Osteocyte (in vitro differentiated cells): Measurements from ENCODE around the gene EPHA6. TPM values are rescaled to one million over a fixed set of nuclear protein-coding genes. Genes with fewer than 3 reads are reported as not detected.
"Not testable (repeated sequence)": the region's sequence is repeated elsewhere in the genome, so short reads cannot be mapped to it uniquely, and the experiment has no call there.

Experiments
- DNase-seq: peaks from one replicate; pipeline ENCODE4 v3.0.0; 2021; ENCODE audit warnings: mixed read lengths; ENCODE audit not compliant: unreplicated experiment; ENCODE audit errors: extremely low spot score
- H3K27ac Mint-ChIP-seq: one replicate; pipeline ENCODE4 v1.8.0; 2021; ENCODE audit warnings: mild to moderate bottlenecking, mixed read lengths; ENCODE audit not compliant: unreplicated experiment
- H3K27me3 Mint-ChIP-seq: one replicate; pipeline ENCODE4 v1.8.0; 2021; ENCODE audit warnings: mixed read lengths; ENCODE audit not compliant: unreplicated experiment
- H3K36me3 Mint-ChIP-seq: one replicate; pipeline ENCODE4 v1.8.0; 2021; ENCODE audit warnings: mixed read lengths; ENCODE audit not compliant: unreplicated experiment
- H3K4me1 Mint-ChIP-seq: one replicate; pipeline ENCODE4 v1.8.0; 2021; ENCODE audit warnings: mixed read lengths; ENCODE audit not compliant: unreplicated experiment
- H3K4me3 Mint-ChIP-seq: one replicate; pipeline ENCODE4 v1.8.0; 2021; ENCODE audit warnings: mild to moderate bottlenecking, moderate library complexity, mixed read lengths; ENCODE audit not compliant: unreplicated experiment
- H3K9me3 Mint-ChIP-seq: one replicate; pipeline ENCODE4 v1.8.0; 2021; ENCODE audit warnings: mixed read lengths; ENCODE audit not compliant: unreplicated experiment
- total RNA-seq: library from RNA; stranded (reverse); gene quantifications from 2 replicates; pipeline ENCODE4 v1.2.1, GENCODE V29; 2021
- TF ChIP-seq, protein P1 (sequence below): fragments of 200-600 bp; sonication (generic); IDR thresholded peaks from 2 replicates; pipeline ENCODE4 v1.5.0; 2021; ENCODE audit warnings: antibody characterized with exemption, mild to moderate bottlenecking, moderate library complexity

EPHA6 gene
- total RNA-seq, 1 donor from 2014 or later: 0.51 TPM

DNA sequence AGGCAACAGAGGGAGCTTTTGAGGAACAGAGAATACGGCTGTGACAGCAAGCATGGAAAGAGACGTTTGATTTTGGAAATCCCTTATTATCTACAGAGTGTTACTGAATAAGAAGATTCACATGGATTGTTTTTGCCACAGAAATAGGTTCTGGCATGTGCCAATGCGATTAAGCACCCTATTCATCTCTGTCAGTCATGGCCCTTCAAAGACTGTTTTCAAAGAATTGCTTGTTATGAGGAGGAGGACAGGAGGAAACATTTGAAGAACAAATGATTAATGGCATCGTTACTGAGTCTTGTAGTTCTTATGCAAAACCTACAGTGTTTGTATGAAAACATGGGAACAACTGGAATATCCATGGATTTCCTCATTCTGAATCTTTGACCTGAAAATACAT, 86.2 kb downstream of the EPHA6 start:
- no peaks in the 10 kb centered on the region for H3K9me3 Mint-ChIP-seq
- H3K36me3 Mint-ChIP-seq: no peaks in the 10 kb centered on the region
- no peaks in the 10 kb centered on the region for H3K4me1 Mint-ChIP-seq
- DNase-seq: no peak
- H3K27ac Mint-ChIP-seq: no peak overlapping the region
- H3K27me3 Mint-ChIP-seq: peaks cover 2% of the 10 kb centered on the region
- TF ChIP-seq, protein P1, sequence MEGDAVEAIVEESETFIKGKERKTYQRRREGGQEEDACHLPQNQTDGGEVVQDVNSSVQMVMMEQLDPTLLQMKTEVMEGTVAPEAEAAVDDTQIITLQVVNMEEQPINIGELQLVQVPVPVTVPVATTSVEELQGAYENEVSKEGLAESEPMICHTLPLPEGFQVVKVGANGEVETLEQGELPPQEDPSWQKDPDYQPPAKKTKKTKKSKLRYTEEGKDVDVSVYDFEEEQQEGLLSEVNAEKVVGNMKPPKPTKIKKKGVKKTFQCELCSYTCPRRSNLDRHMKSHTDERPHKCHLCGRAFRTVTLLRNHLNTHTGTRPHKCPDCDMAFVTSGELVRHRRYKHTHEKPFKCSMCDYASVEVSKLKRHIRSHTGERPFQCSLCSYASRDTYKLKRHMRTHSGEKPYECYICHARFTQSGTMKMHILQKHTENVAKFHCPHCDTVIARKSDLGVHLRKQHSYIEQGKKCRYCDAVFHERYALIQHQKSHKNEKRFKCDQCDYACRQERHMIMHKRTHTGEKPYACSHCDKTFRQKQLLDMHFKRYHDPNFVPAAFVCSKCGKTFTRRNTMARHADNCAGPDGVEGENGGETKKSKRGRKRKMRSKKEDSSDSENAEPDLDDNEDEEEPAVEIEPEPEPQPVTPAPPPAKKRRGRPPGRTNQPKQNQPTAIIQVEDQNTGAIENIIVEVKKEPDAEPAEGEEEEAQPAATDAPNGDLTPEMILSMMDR: no peak
- H3K4me3 Mint-ChIP-seq: no peak overlapping the region

DNA sequence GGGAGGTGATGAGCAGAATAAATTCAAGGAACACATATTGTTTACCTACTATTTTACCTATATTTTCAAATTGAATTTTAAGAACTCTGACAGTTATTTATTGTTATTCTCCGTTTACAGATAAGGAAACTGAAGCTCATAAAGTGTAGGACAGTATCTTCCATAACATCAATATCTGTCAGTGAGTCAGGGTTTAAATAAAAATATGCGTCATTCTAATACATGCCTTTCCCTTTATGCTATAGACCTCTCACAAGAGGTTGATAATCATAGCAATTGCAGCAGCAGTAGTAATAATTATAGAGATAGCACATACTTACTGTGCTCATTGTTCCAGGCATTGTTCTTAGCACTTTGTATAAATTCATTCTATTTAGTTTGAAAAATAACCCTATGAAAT, 101.1 kb downstream of the EPHA6 start:
- DNase-seq: no peak
- H3K9me3 Mint-ChIP-seq: peaks cover 4% of the 10 kb centered on the region
- no peak overlapping the region for H3K4me3 Mint-ChIP-seq
- no peak overlapping the region for H3K27ac Mint-ChIP-seq
- no peaks in the 10 kb centered on the region for H3K36me3 Mint-ChIP-seq
- TF ChIP-seq, protein P1: no peak
- no peaks in the 10 kb centered on the region for H3K27me3 Mint-ChIP-seq
- H3K4me1 Mint-ChIP-seq: no peaks in the 10 kb centered on the region

DNA sequence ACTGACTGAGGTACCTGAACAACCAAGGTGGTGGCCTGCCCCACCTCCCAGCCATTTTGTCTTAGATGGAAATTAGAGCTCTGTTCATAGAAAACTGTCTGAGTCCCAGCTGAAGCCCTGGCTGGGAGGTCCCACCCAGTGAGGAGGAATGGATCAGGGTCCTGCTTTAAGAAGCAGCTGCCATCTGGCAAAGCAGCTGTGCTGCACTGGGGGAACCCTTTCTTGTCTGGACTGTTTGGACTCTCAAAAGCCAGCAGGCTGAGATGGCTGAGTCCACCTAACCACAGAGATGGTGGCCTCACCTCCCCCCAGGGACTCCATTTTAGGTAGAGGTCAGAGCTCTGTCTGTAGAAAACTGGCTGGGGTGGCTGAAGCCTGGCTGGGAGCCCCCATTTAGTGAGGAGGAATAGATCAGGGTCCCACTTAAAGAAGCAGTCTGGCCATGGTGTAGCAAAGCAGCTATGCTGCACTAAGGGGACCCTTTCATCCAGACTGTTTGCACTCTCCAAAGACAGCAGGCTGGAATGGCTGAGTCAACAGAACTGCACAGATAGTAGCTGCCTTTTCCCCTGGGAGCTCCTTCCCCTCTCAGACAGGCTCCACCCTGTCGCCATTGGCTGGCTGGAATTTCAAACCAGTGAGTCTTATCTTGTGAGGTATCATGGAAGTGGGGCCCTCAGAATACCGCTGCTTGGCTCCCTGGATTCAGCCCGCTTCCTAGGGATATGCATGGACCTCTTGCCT, 116.9 kb downstream of the EPHA6 start:
- TF ChIP-seq, protein P1: no peak
- Mint-ChIP-seq H3K27ac (no peak overlapping the region), H3K36me3 (no peaks in the 10 kb centered on the region), H3K4me1 (no peaks in the 10 kb centered on the region), H3K9me3 (peaks cover 29% of the 10 kb centered on the region), H3K27me3 (no peaks in the 10 kb centered on the region), H3K4me3 (no peak overlapping the region)
- no peak for DNase-seq

DNA sequence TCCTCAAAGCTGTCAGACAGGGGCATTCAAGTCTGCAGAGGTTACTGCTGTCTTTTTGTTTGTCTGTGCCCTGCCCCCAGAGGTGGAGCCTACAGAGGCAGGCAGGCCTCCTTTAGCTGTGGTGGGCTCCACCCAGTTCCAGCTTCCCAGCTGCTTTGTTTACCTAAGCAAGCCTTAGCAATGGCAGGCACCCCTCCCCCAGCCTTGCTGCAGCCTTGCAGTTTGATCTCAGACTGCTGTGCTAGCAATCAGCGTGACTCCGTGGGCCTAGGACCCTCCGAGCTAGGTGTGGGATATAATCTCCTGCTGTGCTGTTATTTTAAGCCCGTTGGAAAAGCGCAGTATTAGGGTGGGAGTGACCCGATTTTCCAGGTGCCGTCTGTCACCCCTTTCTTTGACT, 127.7 kb downstream of the EPHA6 start:
- not testable (repeated sequence) for DNase-seq, H3K27me3 Mint-ChIP-seq, H3K27ac Mint-ChIP-seq, H3K4me1 Mint-ChIP-seq, H3K4me3 Mint-ChIP-seq, H3K36me3 Mint-ChIP-seq
- peaks cover 23% of the 10 kb centered on the region for H3K9me3 Mint-ChIP-seq

DNA sequence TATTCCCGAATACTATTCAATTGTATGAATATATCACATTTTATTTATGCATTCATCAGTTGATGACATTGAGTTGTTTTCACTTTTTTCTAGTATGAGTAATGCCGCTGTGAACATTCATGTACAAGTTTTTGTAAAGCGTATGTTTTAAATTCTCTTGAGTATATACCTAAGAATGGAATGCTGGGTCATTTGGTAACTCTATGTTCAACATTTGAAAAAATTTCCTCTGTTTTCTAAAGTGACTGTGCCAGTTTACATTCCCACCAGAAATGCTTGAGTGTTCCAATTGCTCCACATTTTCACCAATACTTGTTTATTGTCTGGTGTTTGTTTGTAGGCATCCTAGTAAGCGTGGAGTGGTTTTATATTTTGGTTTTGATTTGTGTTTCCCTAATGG, 144.5 kb downstream of the EPHA6 start:
- H3K9me3 Mint-ChIP-seq: no peaks in the 10 kb centered on the region
- TF ChIP-seq, protein P1: no peak
- no peak overlapping the region for H3K27ac Mint-ChIP-seq
- no peaks in the 10 kb centered on the region for H3K27me3 Mint-ChIP-seq
- no peak overlapping the region for H3K4me3 Mint-ChIP-seq
- no peak for DNase-seq
- H3K36me3 Mint-ChIP-seq: no peaks in the 10 kb centered on the region
- peaks cover 11% of the 10 kb centered on the region for H3K4me1 Mint-ChIP-seq
